ENCODE measurements around the gene FHOD3.

Gene FHOD3

GRCh38 chr18:36798738-36799473 is 501.4 kb downstream of the FHOD3 start:
- Histone ChIP-seq H3K4me1 (ENCODE audit: low read length) (no peaks in the 10 kb centered on the region), H3K27me3 (replicated peaks; ENCODE audit: insufficient read depth, low read length) (no peaks in the 10 kb centered on the region), H3K9ac (ENCODE audit: low read length) (no peak overlapping the region), H3K4me2 (ENCODE audit: low read depth, low read length) (no peak overlapping the region), H3K9me2 (replicated peaks; ENCODE audit: insufficient read depth, low read length) (no peaks in the 10 kb centered on the region), H2AFZ (ENCODE audit: low read length) (no peak overlapping the region), H3K36me3 (replicated peaks; ENCODE audit: insufficient read depth, low read length) (no peaks in the 10 kb centered on the region), H4K20me1 (ENCODE audit: insufficient read depth, low read length) (no peaks in the 10 kb centered on the region), H3K27ac (ENCODE audit: low read length) (no peak overlapping the region), H3F3A (ENCODE audit: insufficient read depth, low read length) (no peaks in the 10 kb centered on the region), H3K4me3 (ENCODE audit: low read length) (no peak overlapping the region), H3K79me2 (ENCODE audit: low read length) (no peaks in the 10 kb centered on the region), H3K9me3 (replicated peaks; ENCODE audit: insufficient read depth, low read length) (no peaks in the 10 kb centered on the region)
- DNase-seq = no peak
- TF ChIP-seq EZH2phosphoT487 (IDR thresholded peaks at IDR 0.05; ENCODE audit: low read length) (no peak), EZH2 (optimal IDR thresholded peaks at IDR 0.05; ENCODE audit: low read depth, low read length) (no peak)

GRCh38 chr18:36805105-36805504 is 507.6 kb downstream of the FHOD3 start:
- DNase-seq = no peak
- Histone ChIP-seq H3K4me3 (ENCODE audit: low read length) (no peak overlapping the region), H3K9me3 (replicated peaks; ENCODE audit: insufficient read depth, low read length) (no peaks in the 10 kb centered on the region), H4K20me1 (ENCODE audit: insufficient read depth, low read length) (no peaks in the 10 kb centered on the region), H2AFZ (ENCODE audit: low read length) (no peak overlapping the region), H3K9me2 (replicated peaks; ENCODE audit: insufficient read depth, low read length) (no peaks in the 10 kb centered on the region), H3K27ac (ENCODE audit: low read length) (no peak overlapping the region), H3K36me3 (replicated peaks; ENCODE audit: insufficient read depth, low read length) (peaks cover 4% of the 10 kb centered on the region; the same call in 1 of the 2 replicates), H3K9ac (ENCODE audit: low read length) (no peak overlapping the region), H3F3A (ENCODE audit: insufficient read depth, low read length) (no peaks in the 10 kb centered on the region), H3K79me2 (ENCODE audit: low read length) (peaks cover 6% of the 10 kb centered on the region; the same call in 1 of the 2 replicates), H3K4me1 (ENCODE audit: low read length) (no peaks in the 10 kb centered on the region), H3K27me3 (replicated peaks; ENCODE audit: insufficient read depth, low read length) (no peaks in the 10 kb centered on the region), H3K4me2 (ENCODE audit: low read depth, low read length) (no peak overlapping the region)
- TF ChIP-seq EZH2 (optimal IDR thresholded peaks at IDR 0.05; ENCODE audit: low read depth, low read length) (no peak), EZH2phosphoT487 (IDR thresholded peaks at IDR 0.05; ENCODE audit: low read length) (no peak)

- H2AFZ ChIP-seq (ENCODE audit: low read length) = no peak overlapping the region
- no peak overlapping the region for H3K4me2 ChIP-seq (ENCODE audit: low read depth, low read length)
- peaks cover 6% of the 10 kb centered on the region; the same call in 1 of the 2 replicates for H3K79me2 ChIP-seq (ENCODE audit: low read length)
- no peak for DNase-seq
- H3K4me1 ChIP-seq (ENCODE audit: low read length) = no peaks in the 10 kb centered on the region
- H3K4me3 ChIP-seq (ENCODE audit: low read length) = no peak overlapping the region
- TF ChIP-seq EZH2 (optimal IDR thresholded peaks at IDR 0.05; ENCODE audit: low read depth, low read length) (no peak), CTCF (IDR thresholded peaks at IDR 0.05; ENCODE audit: low read length) (no peak)
- H3K9me2 ChIP-seq (replicated peaks; ENCODE audit: insufficient read depth, low read length) = no peaks in the 10 kb centered on the region
- no peaks in the 10 kb centered on the region for H3K9me3 ChIP-seq (replicated peaks; ENCODE audit: insufficient read depth, low read length)
- H3K27ac ChIP-seq (ENCODE audit: low read length) = no peak overlapping the region
- no peaks in the 10 kb centered on the region for H3K27me3 ChIP-seq (replicated peaks; ENCODE audit: insufficient read depth, low read length)
- no peak overlapping the region for H3K9ac ChIP-seq (ENCODE audit: low read length)
- peaks cover 4% of the 10 kb centered on the region; the same call in 1 of the 2 replicates for H3K36me3 ChIP-seq (replicated peaks; ENCODE audit: insufficient read depth, low read length)
- H3F3A ChIP-seq (ENCODE audit: insufficient read depth, low read length) = no peaks in the 10 kb centered on the region
- no peaks in the 10 kb centered on the region for H4K20me1 ChIP-seq (ENCODE audit: insufficient read depth, low read length)
These were observed 511.2 kb downstream of the FHOD3 start for GRCh38 chr18:36808681-36809080.

GRCh38 chr18:36809590-36810381 is 512.3 kb downstream of the FHOD3 start:
- H4K20me1 ChIP-seq (ENCODE audit: insufficient read depth, low read length) = no peaks in the 10 kb centered on the region
- H3K27me3 ChIP-seq (replicated peaks; ENCODE audit: insufficient read depth, low read length) = no peaks in the 10 kb centered on the region
- H3K9me2 ChIP-seq (replicated peaks; ENCODE audit: insufficient read depth, low read length) = no peaks in the 10 kb centered on the region
- no peak overlapping the region for H3K4me2 ChIP-seq (ENCODE audit: low read depth, low read length)
- TF ChIP-seq CTCF (IDR thresholded peaks at IDR 0.05; ENCODE audit: low read length) (peak; percentile 78), EZH2 (optimal IDR thresholded peaks at IDR 0.05; ENCODE audit: low read depth, low read length) (no peak)
- H3K4me3 ChIP-seq (ENCODE audit: low read length) = no peak overlapping the region
- no peak overlapping the region for H3K27ac ChIP-seq (ENCODE audit: low read length)
- H3K9ac ChIP-seq (ENCODE audit: low read length) = no peak overlapping the region
- no peak overlapping the region for H2AFZ ChIP-seq (ENCODE audit: low read length)
- peak; percentile 78 for DNase-seq
- no peaks in the 10 kb centered on the region for H3K4me1 ChIP-seq (ENCODE audit: low read length)
- peaks cover 4% of the 10 kb centered on the region; the same call in 1 of the 2 replicates for H3K36me3 ChIP-seq (replicated peaks; ENCODE audit: insufficient read depth, low read length)
- H3K9me3 ChIP-seq (replicated peaks; ENCODE audit: insufficient read depth, low read length) = no peaks in the 10 kb centered on the region
- no peaks in the 10 kb centered on the region for H3F3A ChIP-seq (ENCODE audit: insufficient read depth, low read length)
- H3K79me2 ChIP-seq (ENCODE audit: low read length) = peaks cover 6% of the 10 kb centered on the region; the same call in 1 of the 2 replicates

Measured in MM.1S (cell line).